ENCODE results near the gene WIF1.

WIF1 gene

DNA sequence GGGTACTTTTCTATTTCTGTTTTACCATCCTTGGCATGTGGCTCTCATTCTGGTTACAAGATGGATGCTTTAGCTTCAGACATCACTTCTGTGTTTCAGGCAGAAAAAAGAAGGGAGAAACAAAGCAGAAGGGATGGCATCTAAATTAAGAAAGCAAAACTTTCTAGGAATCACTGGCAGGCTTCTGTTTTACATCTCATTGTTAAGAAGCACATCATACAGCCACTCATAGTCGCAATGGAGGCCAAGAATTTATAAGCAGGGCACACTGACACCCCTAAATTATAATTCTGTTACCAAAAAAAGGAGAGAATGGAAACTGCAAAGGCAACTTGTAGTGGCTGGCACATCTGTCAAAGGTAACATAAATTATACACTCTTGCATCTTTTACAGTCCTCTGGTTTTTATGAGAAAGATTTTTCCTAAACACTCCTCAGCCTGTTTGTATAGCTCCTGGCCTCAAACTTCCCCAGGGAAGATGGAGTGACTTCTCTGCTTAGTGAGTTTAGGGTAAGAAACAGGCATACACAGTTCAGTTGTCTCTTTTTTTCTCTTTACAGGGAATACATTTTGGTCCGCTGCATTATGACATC, 26.3 kb upstream of the WIF1 start:
- DNase-seq (ENCODE audit: low spot score) = no peak
- TF ChIP-seq, protein P1, sequence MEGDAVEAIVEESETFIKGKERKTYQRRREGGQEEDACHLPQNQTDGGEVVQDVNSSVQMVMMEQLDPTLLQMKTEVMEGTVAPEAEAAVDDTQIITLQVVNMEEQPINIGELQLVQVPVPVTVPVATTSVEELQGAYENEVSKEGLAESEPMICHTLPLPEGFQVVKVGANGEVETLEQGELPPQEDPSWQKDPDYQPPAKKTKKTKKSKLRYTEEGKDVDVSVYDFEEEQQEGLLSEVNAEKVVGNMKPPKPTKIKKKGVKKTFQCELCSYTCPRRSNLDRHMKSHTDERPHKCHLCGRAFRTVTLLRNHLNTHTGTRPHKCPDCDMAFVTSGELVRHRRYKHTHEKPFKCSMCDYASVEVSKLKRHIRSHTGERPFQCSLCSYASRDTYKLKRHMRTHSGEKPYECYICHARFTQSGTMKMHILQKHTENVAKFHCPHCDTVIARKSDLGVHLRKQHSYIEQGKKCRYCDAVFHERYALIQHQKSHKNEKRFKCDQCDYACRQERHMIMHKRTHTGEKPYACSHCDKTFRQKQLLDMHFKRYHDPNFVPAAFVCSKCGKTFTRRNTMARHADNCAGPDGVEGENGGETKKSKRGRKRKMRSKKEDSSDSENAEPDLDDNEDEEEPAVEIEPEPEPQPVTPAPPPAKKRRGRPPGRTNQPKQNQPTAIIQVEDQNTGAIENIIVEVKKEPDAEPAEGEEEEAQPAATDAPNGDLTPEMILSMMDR (IDR thresholded peaks at IDR 0.05; ENCODE audit: extremely low read depth, insufficient read depth, missing control alignments) = no peak
- in situ Hi-C loops (cut with MboI; ENCODE audit: low pct_unique_long_range_greater_than_20kb, low sequenced_read_pairs, unreplicated experiment) = no loop called here

DNA sequence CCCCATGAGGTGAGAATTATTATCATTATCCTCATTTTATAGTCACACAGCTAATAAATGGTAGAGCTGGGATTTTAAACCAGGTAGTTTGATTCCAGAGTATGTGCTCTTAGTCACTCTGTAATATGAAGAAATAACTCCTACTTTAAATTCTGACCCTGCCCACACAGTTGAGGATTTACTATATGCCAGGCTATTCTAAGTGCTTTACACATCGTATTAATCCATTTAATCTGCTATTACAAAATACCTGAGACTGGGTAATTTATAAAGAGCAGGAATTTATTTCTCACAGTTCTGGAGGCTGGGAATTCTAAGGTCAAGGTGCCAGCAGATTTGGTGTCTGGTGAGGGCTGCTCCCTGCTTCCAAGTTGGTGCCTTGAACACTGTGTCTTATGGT, 19.6 kb upstream of the WIF1 start:
- TF ChIP-seq, protein P1 (IDR thresholded peaks at IDR 0.05; ENCODE audit: extremely low read depth, insufficient read depth, missing control alignments) = no peak
- no peak for DNase-seq (ENCODE audit: low spot score)
- in situ Hi-C loops (cut with MboI; ENCODE audit: low pct_unique_long_range_greater_than_20kb, low sequenced_read_pairs, unreplicated experiment) = no loop called here

DNA sequence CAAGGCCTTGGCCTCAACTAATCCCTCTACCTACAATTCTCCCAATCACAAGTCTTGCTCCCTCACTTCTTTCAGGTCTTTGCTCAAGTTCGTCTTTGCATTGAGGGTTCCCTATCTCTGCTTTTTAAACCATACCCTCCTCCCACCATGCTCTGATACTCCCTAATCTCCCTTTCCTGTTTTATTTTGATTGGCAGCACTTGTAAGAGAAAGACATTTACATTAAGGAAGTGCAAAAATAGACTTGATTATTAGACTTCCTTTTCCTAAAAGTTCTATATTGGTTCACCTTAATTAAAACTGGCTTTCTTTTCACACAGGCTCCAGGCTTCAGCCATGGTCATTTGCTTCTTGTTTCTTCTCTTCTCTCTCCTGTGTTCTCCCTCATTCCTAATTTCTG, 18.3 kb upstream of the WIF1 start:
- no peak for DNase-seq (ENCODE audit: low spot score)
- in situ Hi-C loops (cut with MboI; ENCODE audit: low pct_unique_long_range_greater_than_20kb, low sequenced_read_pairs, unreplicated experiment) = no loop called here
- TF ChIP-seq, protein P1 (IDR thresholded peaks at IDR 0.05; ENCODE audit: extremely low read depth, insufficient read depth, missing control alignments) = no peak

DNA sequence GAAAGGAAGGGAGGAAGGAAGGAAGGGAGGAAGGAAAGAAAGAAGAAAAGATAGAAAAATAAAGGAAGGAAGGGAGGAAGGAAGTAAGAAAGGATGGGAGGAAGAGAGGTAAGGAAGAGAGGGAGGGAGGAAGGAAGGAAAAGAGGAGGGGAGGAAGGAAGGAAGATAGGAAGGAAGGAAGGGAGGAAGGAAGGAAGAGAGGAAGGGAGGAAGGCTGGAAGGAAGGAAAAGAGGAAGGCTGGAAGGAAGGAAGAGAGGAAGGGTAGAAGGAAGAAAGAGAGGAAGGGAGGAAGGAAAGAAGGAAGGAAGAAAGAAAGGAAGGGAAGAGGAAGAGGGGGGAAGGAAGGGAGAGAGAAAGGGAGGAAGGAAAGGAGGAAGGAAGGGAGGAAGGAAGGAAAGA, 12.8 kb upstream of the WIF1 start:
- in situ Hi-C loops (cut with MboI; ENCODE audit: low pct_unique_long_range_greater_than_20kb, low sequenced_read_pairs, unreplicated experiment) = no loop called here
- no peak for DNase-seq (ENCODE audit: low spot score)
- TF ChIP-seq, protein P1 (IDR thresholded peaks at IDR 0.05; ENCODE audit: extremely low read depth, insufficient read depth, missing control alignments) = no peak

DNA sequence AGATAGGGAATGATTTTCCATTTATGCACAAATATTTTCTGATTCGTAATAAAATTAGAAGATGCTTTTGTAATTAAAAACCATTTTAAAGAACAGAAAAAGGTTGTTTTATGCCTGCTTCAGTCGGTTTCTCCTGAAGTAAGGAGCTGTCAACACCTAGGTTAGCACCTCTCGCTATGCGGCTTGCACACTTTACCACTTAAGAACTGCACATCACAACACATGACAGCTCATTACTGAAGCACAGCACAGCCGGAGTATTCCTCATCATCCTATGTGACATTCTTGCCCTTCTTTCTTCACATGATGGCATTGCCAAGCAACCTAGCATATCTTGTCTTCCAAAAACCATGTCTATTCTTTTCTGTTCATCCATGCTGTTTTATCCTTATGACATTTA, 5.4 kb upstream of the WIF1 start:
- in situ Hi-C loops (cut with MboI; ENCODE audit: low pct_unique_long_range_greater_than_20kb, low sequenced_read_pairs, unreplicated experiment) = no loop called here
- no peak for DNase-seq (ENCODE audit: low spot score)
- TF ChIP-seq, protein P1 (IDR thresholded peaks at IDR 0.05; ENCODE audit: extremely low read depth, insufficient read depth, missing control alignments) = no peak

DNA sequence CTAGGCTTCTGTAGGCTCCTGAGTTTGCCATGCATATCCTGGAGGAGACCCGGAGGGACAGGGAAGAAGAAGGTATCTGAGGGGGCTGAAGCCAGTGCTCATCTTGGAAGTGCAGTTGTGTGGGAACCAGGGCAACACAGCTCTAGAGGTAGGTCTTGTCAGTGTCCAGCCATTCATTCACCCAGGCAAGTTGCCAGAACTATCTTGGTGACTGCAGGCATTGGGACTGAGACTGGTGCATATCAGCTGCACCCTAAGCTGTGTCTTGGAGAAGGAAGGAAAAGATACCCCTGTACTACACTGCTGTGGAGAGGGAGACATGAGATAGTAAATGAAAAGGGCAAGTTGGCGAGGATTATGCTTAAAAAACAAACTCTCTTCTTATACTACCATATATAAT, 4.9 kb upstream of the WIF1 start:
- in situ Hi-C loops (cut with MboI; ENCODE audit: low pct_unique_long_range_greater_than_20kb, low sequenced_read_pairs, unreplicated experiment) = no loop called here
- DNase-seq (ENCODE audit: low spot score) = no peak
- TF ChIP-seq, protein P1 (IDR thresholded peaks at IDR 0.05; ENCODE audit: extremely low read depth, insufficient read depth, missing control alignments) = no peak

DNA sequence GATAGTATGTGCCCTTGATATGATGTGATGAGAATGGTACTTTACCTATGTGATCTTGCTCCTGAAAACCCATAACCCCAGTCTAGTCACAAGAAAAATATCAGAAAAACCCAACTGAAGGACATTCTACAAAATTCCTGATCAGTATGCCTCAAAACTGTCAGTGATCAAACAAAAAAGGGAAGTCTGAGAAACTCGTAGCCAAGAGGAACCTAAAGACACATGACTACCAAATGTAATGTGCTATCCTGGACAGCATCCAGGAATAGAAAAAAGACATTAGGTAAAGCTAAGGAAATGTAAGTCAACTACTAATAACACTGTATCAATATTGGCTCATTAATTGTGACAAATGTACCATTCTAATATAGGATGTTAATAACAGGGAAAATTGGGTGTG, 4.1 kb upstream of the WIF1 start:
- TF ChIP-seq, protein P1 (IDR thresholded peaks at IDR 0.05; ENCODE audit: extremely low read depth, insufficient read depth, missing control alignments) = no peak
- no peak for DNase-seq (ENCODE audit: low spot score)
- in situ Hi-C loops (cut with MboI; ENCODE audit: low pct_unique_long_range_greater_than_20kb, low sequenced_read_pairs, unreplicated experiment) = no loop called here

Measured in GM13977 (cell line).